LHCN-M2 (cell line): ENCODE results near the gene TMEM92. TPM values are rescaled to one million over a fixed set of nuclear protein-coding genes. Genes with fewer than 3 reads are reported as not detected.

Source experiments
- DNase-seq: peaks from one replicate; pipeline ENCODE4 v3.0.0-alpha.2; 2012; ENCODE audit warnings: low read depth
- polyA plus RNA-seq: library from polyadenylated mRNA; unstranded; fragments of >200 nt; gene quantifications from one replicate; pipeline ENCODE4 v1.2.1, GENCODE V29; 2012; ENCODE audit warnings: missing spikeins
- total RNA-seq: library from RNA; depleted of rRNA; stranded (reverse); fragments of >200 nt; gene quantifications from 2 replicates; pipeline ENCODE4 v1.2.3, GENCODE V29; 2014; rRNA removed

The TMEM92 gene
- total RNA-seq: not detected in 2 replicates
- polyA plus RNA-seq: 0.09 TPM

- DNase-seq: no peak
Measured at GRCh38 chr17:50274142-50274896, at the start of gene TMEM92. TMEM92 (plus strand) TSS chr17:50274466; CDS start chr17:50274502, 36 bp downstream.

GRCh38 chr17:50225701-50226240, 48.5 kb upstream of the TMEM92 start:
- no peak for DNase-seq

GRCh38 chr17:50234581-50234980, 39.7 kb upstream of the TMEM92 start:
- DNase-seq: no peak

GRCh38 chr17:50237901-50238300, 36.4 kb upstream of the TMEM92 start:
- no peak for DNase-seq

GRCh38 chr17:50238601-50239280, 35.5 kb upstream of the TMEM92 start:
- DNase-seq: no peak

- DNase-seq: no peak
Measured at GRCh38 chr17:50239937-50240336, 34.3 kb upstream of the TMEM92 start.

- DNase-seq: no peak
Measured at GRCh38 chr17:50240851-50241250, 33.4 kb upstream of the TMEM92 start.

- DNase-seq: no peak
Measured at GRCh38 chr17:50241431-50241830, 32.8 kb upstream of the TMEM92 start.

GRCh38 chr17:50244771-50245170, 29.5 kb upstream of the TMEM92 start:
- DNase-seq: no peak

GRCh38 chr17:50248255-50248654, 26.0 kb upstream of the TMEM92 start:
- no peak for DNase-seq

- DNase-seq: no peak
Measured at GRCh38 chr17:50252781-50253180, 21.5 kb upstream of the TMEM92 start.

GRCh38 chr17:50255766-50256635, 18.3 kb upstream of the TMEM92 start:
- DNase-seq: no peak

- no peak for DNase-seq
Measured at GRCh38 chr17:50256826-50257618, 17.2 kb upstream of the TMEM92 start.

GRCh38 chr17:50257676-50258224, 16.5 kb upstream of the TMEM92 start:
- DNase-seq: no peak

GRCh38 chr17:50258647-50259476, 15.4 kb upstream of the TMEM92 start:
- no peak for DNase-seq

GRCh38 chr17:50259477-50260324, 14.6 kb upstream of the TMEM92 start:
- DNase-seq: no peak

GRCh38 chr17:50260501-50260911, 13.8 kb upstream of the TMEM92 start:
- DNase-seq: no peak

GRCh38 chr17:50261051-50261915, 13.0 kb upstream of the TMEM92 start:
- DNase-seq: no peak
